T follicular helper cell (primary cell): ENCODE results near the gene GRAMD1C.

Source experiments
- DNase-seq: peaks from one replicate; pipeline ENCODE4 v3.0.0-alpha.2; 2020; ENCODE audit warnings: low read depth

GRAMD1C gene

DNA sequence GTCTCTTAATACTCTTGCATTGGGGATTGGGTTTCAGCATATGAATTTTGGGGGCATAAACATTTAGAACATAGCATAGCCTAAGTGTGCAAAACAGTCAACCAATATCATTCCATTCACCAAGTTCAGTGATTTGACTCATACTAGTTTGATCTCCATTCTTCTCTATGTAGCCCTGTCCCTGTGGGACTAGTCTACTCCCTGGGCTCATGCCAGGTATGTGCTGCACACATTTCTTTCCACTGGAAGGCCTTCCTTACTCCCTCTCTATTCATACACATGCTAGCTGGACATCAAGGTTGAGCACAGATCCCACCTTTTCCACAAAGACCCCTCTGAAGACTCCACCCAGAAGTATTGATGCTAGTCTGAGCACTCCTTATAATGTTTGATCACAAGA lies 114.3 kb downstream of the GRAMD1C start:
- no peak for DNase-seq

DNA sequence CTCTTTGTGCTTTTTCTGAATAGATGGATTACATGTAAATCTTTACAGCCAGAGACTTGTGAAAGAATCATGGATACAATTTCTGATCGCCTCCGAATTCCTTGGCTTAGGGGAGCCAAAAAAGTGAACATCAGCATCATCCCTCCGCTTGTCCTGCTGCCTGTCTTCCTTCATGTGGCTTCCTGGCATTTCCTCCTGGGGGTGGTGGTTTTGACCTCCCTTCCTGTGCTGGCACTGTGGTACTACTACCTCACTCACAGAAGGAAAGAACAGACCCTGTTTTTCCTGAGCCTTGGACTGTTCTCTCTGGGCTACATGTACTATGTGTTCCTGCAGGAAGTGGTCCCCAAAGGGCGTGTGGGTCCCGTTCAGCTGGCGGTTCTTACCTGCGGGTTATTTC lies 115.1 kb downstream of the GRAMD1C start:
- DNase-seq, result no peak

DNA sequence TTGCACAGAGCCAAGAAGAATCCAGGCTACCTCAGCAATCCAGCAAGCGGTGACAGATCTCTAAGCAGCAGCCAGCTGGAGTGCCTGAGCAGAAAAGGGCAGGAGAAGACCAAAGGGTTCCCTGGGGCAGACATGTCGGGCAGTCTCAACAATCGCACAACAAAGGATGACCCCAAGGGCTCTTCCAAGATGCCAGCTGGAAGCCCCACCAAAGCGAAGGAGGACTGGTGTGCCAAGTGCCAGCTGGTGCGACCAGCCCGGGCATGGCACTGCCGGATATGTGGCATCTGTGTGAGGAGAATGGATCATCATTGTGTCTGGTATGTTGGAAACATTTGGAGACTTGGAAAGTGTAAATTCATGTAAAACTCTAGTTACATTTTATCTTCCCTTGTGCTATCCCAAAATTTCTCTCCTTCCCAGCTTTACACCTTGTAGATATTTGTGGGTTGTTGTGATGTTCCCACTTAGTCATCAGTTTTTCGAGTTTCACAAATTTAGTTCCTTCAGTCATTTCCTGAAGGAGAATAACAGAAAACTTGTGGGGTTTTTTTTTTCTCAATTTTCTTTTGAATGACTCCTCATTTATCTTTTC lies 115.6 kb downstream of the GRAMD1C start:
- DNase-seq, result no peak

DNA sequence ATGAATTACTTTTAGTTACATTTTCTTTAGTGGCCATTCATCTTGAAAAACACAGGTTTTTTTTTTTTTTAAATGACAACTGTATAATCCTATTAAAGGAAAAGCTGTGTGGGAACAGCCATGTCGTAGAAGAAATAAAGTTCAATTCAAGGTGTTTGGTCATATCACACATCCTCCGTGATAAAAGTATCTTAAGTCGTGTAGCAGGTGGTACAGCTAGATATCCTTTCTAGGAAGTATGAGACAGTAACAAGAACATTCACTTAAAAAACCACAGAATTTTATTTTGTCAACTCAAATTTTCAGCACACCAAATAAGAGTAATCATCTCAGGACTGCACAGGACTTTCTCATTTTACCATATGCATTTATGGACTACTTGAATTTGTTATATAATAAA lies 125.3 kb downstream of the GRAMD1C start:
- no peak for DNase-seq

DNA sequence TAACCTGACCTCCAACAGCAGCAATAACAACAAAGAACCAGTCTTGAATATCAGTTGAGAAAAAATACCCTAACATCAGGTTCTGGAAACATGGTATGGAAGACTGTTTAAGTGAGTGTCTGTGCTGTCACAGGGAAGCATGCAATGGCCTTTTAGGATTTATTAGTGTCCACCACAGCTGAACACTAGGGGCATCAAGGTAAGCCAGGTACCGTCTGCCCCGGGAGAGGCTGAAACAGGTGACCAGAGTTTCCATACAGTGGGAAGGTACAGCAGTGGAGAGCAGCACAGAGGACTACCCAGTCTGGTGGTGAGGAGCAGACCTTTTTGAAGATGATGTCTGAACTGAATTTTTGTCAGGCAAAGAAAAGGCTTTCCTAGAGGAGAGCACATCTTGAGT lies 127.6 kb downstream of the GRAMD1C start:
- DNase-seq, result no peak

DNA sequence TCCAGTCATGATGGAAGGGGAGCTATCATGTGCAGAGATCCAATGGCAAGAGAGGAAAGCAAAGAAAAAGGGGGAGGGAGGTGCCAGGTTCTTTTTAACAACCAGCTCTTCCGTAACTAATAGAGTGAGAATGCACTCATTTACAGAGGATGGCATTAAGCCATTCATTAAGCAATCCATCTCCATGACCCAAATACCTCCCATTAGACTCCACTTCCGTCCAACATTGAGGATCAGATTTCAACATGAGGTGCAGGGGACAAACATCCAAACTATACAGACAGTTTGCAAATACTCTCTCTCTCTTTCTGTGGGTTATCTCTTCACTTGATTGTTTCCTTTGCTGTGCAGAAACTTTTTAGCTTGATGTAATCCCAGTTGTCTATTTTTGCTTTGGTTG lies 130.4 kb downstream of the GRAMD1C start:
- DNase-seq, result no peak

DNA sequence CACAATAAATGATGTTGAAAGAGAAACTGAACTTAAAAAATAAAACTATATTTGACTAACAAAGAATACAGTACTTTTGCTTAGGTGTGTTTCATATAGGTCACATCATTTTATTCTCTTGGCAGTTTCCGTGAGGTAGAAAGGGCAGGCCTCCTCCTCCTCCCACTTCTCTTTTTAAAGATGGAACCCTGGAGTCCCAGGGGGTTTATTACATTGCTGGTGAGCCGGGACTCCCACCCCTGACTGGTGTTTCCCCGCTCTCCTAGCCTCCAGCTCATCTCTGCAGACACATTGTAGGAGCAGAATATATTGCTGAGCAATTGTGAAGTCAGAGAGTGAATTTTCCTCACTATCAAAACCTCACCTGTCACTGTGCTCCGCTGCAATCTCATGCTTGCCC lies 139.2 kb downstream of the GRAMD1C start:
- no peak for DNase-seq

DNA sequence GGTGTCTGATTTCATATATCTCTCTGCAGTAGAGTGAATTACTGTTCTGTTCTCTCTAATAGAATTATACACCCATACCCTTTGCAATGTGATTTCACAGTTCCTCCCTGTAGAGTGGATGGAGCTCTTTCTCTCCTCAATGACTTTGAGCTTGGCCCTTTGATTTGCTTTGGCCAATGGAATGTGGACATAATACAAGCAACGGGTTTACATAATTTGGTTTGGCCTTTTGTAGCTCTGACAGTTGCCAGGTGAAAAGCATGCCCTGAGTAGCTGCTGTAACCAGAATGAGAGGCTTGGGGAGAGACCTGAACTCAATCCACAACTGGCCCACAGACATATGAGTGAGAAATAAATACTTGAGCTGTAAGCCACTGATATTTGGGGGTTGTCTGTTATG lies 141.3 kb downstream of the GRAMD1C start:
- DNase-seq, result no peak

DNA sequence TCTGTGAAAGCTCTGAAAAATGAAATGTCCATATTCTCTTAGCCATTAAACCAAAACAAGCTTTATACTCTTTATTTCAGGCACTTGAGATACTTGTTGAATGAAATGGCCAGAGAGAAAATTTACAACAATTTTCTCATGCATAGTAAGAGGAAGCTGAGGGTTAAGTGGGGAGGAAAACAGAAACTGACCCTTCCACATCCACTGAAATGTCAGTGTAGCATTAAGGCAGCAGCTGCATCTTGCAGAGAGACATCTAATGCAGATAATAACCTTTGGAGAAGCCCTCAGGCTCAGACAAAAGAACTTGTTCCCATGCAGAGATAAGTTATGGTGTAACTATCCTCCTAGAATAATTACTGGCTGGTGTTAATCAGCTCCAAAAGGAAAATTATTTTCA lies 143.2 kb downstream of the GRAMD1C start:
- no peak for DNase-seq

DNA sequence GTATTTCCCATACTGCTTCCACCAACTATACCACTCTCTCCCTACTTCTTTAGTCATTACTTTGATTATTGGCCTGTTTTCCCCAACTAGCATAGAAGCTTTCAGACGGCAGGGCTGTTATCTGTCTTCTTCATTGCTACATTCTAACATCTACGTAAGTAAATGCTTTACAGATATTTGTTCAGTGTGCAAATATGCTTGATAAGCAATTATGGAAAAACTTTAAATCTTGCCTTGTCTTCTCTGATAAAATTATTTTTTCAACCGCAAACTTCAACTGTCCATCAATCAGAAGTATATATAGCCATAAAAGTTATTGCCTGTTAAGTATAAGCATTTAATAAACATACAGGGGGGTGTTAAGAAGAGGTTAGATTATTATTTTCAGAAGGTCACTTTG lies 145.0 kb downstream of the GRAMD1C start:
- no peak for DNase-seq

DNA sequence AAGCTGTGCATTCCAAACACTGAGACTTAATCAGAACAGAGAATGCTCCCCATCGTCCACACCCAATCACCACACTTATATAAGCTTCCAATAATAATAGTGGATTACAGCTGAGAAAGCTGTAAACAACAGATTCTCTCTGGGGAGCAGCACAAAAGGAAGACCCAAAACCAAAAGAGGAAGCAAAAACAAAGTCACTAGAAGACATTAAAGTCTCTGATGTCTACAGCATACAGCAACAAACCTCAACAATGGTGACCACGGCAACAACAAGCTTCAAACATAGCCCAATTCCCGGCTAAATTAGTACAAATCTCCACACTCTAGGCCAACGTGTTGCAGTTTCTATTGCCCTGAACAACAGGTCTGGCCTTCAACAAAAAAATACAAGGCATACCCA lies 147.0 kb downstream of the GRAMD1C start:
- no peak for DNase-seq
